HepG2 (cell line): ENCODE data around the gene MBD4. TPM values are rescaled to one million over a fixed set of nuclear protein-coding genes. Genes with fewer than 3 reads are reported as not detected.
"Not testable (repeated sequence)": the region's sequence is repeated elsewhere in the genome, so short reads cannot be mapped to it uniquely, and the experiment has no call there.

ENCODE experiments used
- ATAC-seq: fragments of 200-7000 bp; cut with Tn5 transposase; 3 replicates; pipeline ENCODE4 v1.9.1; 2020; ENCODE audit warnings: mild to moderate bottlenecking, moderate library complexity
- BruUV-seq: library from RNA; stranded (reverse); fragments of 400-500 nt; replicated peaks from 2 replicates; lab custom pipeline; 2021; lab: Mats Ljungman, UMichigan
- CTCF ChIA-PET: fragments of 300-600 bp; formaldehyde crosslinking; extraction: SDS; loops from one replicate; lab custom pipeline; 2021; ENCODE audit warnings: low total read pairs, inconsistent platforms, low intra/inter-chr PET ratio; lab: Yijun Ruan, JAX
- POLR2A ChIA-PET: fragments of 350-600 bp; sonication (Branson Sonifier 250); formaldehyde crosslinking; loops from one replicate; lab custom pipeline; 2020; ENCODE audit warnings: antibody characterized with exemption, inconsistent platforms; lab: Yijun Ruan, JAX
- DNase-seq: peaks from one replicate; pipeline ENCODE4 v3.0.0-alpha.2; 2015; ENCODE audit warnings: low spot score
- FAIRE-seq: peaks from 3 replicates; lab custom pipeline; 2011; peaks lifted over from hg19 to GRCh38; lab: Jason Lieb, UNC
- H2AFZ ChIP-seq: one replicate; pipeline ENCODE4 v1.6.1; 2011; ENCODE audit warnings: low read length, inconsistent platforms
- H3K27ac ChIP-seq: fragments of 300-600 bp; 3 replicates; pipeline ENCODE4 v1.8.0; 2011; ENCODE audit warnings: mixed run types, mild to moderate bottlenecking, mixed read lengths, low read length, inconsistent platforms; ENCODE audit not compliant: insufficient read depth; ENCODE audit errors: extremely low read length
- H3K27me3 ChIP-seq, 2 experiments: fragments of 200-600 bp in 1 of 2; 2 replicates in 1 of 2; 3 replicates in 1 of 2; pipeline versions ENCODE4 v1.6.0 to v1.8.0; 2011; ENCODE audit warnings: low read length in 2 of 2, mild to moderate bottlenecking in 2 of 2, moderate library complexity in 2 of 2, inconsistent platforms in 1 of 2; ENCODE audit not compliant: insufficient read depth in 2 of 2, control insufficient read depth in 1 of 2
- H3K36me3 ChIP-seq, 2 experiments: fragments of 200-600 bp in 1 of 2; replicated peaks in 1 of 2; 2 replicates in 1 of 2; 3 replicates in 1 of 2; pipeline versions ENCODE4 v1.5.1 to v1.8.0; 2011; ENCODE audit warnings: low read length in 2 of 2, inconsistent platforms in 1 of 2; ENCODE audit not compliant: insufficient read depth in 2 of 2, control insufficient read depth in 1 of 2
- H3K4me1 ChIP-seq: 2 replicates; pipeline ENCODE4 v1.5.1; 2012; ENCODE audit warnings: low read length, inconsistent platforms; ENCODE audit not compliant: insufficient read depth
- H3K4me2 ChIP-seq: 2 replicates; pipeline ENCODE4 v1.6.0; 2011; ENCODE audit warnings: low read depth, low read length, inconsistent platforms
- H3K4me3 ChIP-seq, 3 experiments: fragments of 200-600 bp in 1 of 3; sonication (generic), shearing (Covaris generic) in 1 of 3; replicated peaks in 1 of 3; 2 replicates each; pipeline ENCODE4 v1.5.1; 2011 to 2016; ENCODE audit warnings: low read length in 3 of 3, inconsistent platforms in 2 of 3, low read depth in 2 of 3, mild to moderate bottlenecking in 2 of 3, control low read depth in 1 of 3, mixed read lengths in 1 of 3; ENCODE audit not compliant: insufficient read depth in 1 of 3
- H3K79me2 ChIP-seq: one replicate; pipeline ENCODE4 v1.6.1; 2011; ENCODE audit warnings: low read length, inconsistent platforms; ENCODE audit not compliant: insufficient read depth
- H3K9ac ChIP-seq: 2 replicates; pipeline ENCODE4 v1.6.0; 2011; ENCODE audit warnings: mild to moderate bottlenecking, low read depth, low read length, inconsistent platforms; ENCODE audit not compliant: insufficient read depth
- H3K9me3 ChIP-seq: 2 replicates; pipeline ENCODE4 v1.5.1; 2012; ENCODE audit warnings: mild to moderate bottlenecking, low read length
- H4K20me1 ChIP-seq: 2 replicates; pipeline ENCODE4 v1.6.0; 2011; ENCODE audit warnings: inconsistent platforms, mild to moderate bottlenecking, low read length, moderate library complexity; ENCODE audit not compliant: insufficient read depth
- ARNT2 ChIP-seq: sonication (generic); formaldehyde crosslinking; IDR thresholded peaks from 2 replicates; pipeline ENCODE4 v1.8.0; 2022; ENCODE audit warnings: mild to moderate bottlenecking, low read depth, missing genetic modification reagents, moderate library complexity
- MAFF ChIP-seq: IDR thresholded peaks from 2 replicates; pipeline ENCODE4 v1.6.1; 2011; ENCODE audit warnings: low read depth, low read length, improper control_type of control experiment
- NFIB ChIP-seq: sonication (generic); formaldehyde crosslinking; IDR thresholded peaks from 2 replicates; pipeline ENCODE4 v1.9.0; 2021; ENCODE audit warnings: missing genetic modification reagents, mild to moderate bottlenecking, borderline replicate concordance
- ZNF446 ChIP-seq: sonication (generic); formaldehyde crosslinking; IDR thresholded peaks from 2 replicates; pipeline ENCODE4 v1.5.0; 2020; ENCODE audit warnings: mild to moderate bottlenecking, missing genetic modification reagents
- WGBS: methylation state at CpG from one replicate; pipeline ENCODE4 v1.1.6; 2017; ENCODE audit warnings: low lambda C conversion rate; 5-methylcytosine and 5-hydroxymethylcytosine counted together
- in situ Hi-C: cut with HindIII; loops from 2 replicates; pipeline ENCODE4 v1.10.0; 2017; ENCODE audit warnings: low pct_unique_long_range_greater_than_20kb; ENCODE audit not compliant: extremely low pct_ligation_motif_present
- intact Hi-C: fragments of 100-400 bp; cut with micrococcal nuclease; formaldehyde crosslinking; loops from one replicate; pipeline ENCODE4 v1.10.0; 2022; ENCODE audit not compliant: unreplicated experiment
- polyA plus RNA-seq, 8 experiments: library from polyadenylated mRNA; depleted of rRNA in 3 of 8; stranded (reverse) in 7 of 8; unstranded in 1 of 8; fragments of >200 nt; fragmentation: Illumina TruSeq in 4 of 8; extraction: Trizol in 4 of 8; gene quantifications; 2 replicates each; pipeline versions ENCODE4 v1.2.1 to v1.2.3, GENCODE V29; 2011 to 2016; ENCODE audit warnings: low read depth in 4 of 8, missing spikeins in 1 of 8, mixed read lengths in 1 of 8; ENCODE audit not compliant: insufficient read depth in 1 of 8
- total RNA-seq, 5 experiments: library from RNA; depleted of rRNA; stranded (reverse); fragments of >200 nt; fragmentation: Illumina TruSeq; extraction: Trizol; gene quantifications; 2 replicates each; pipeline ENCODE4 v1.2.3, GENCODE V29; 2016; ENCODE audit warnings: low read depth in 1 of 5

The MBD4 gene
- total and polyA plus RNA-seq, 2 of the 13 experiments (the other 11 are each of a cell fraction or from before 2014, with no cell fraction given) = 14.9 to 25.3 TPM

- CTCF ChIA-PET, FAIRE-seq, intact Hi-C loops, ATAC-seq, H3K9ac ChIP-seq, H3K79me2 ChIP-seq, H3K4me1 ChIP-seq, H3K27ac ChIP-seq, in situ Hi-C loops, H3K4me3 ChIP-seq, POLR2A ChIA-PET, H3K9me3 ChIP-seq, DNase-seq, H4K20me1 ChIP-seq, H2AFZ ChIP-seq, H3K27me3 ChIP-seq, BruUV-seq, H3K4me2 ChIP-seq: not testable (repeated sequence)
- WGBS = 95% methylated on average over 6 of the region's 6 CpGs
- H3K36me3 ChIP-seq = peaks cover 0 to 14% of the 10 kb centered on the region in 2 experiments; a peak in 3 of 5 replicates
Measured at GRCh38 chr3:129485146-129485545, 45.4 kb upstream of the MBD4 start.

DNA sequence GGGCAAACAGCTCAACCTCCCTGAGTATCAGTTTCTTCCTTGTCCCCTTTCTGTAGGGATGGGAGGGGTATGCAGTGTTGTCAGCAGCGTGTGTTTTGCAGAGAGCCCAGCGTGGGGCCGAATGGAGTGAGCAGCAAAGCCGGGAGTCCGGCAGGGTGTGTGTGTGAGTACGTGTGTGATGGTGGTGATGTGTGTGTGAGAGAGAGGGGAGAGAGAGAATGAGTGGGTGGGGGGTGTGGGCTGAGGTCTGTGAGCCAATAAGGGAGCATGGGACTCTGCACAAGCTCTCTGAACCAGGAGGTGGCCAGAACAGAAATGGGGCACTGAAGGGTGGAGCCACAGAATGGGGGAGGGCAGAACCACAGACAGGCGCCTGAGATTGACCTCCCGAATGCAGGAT is 44.1 kb upstream of the MBD4 start:
- no TSS peak for BruUV-seq

More for the DNA sequence above, 44.1 kb upstream of the MBD4 start:
- ChIA-PET CTCF (no interaction called here), POLR2A (no interaction called here)
- Histone ChIP-seq H3K4me1 (no peaks in the 10 kb centered on the region), H3K79me2 (no peaks in the 10 kb centered on the region), H3K4me3 (no peak overlapping the region), H3K4me2 (no peak overlapping the region), H3K36me3 (peaks cover 5 to 23% of the 10 kb centered on the region in 2 experiments; a peak in 3 of 5 replicates), H3K9ac (no peak overlapping the region), H3K27me3 (no peaks in the 10 kb centered on the region), H2AFZ (no peak overlapping the region), H3K9me3 (no peaks in the 10 kb centered on the region), H4K20me1 (no peaks in the 10 kb centered on the region), H3K27ac (no peak overlapping the region)
- DNase-seq (no peak), ATAC-seq (no peak), FAIRE-seq (no peak)
- in situ Hi-C loops = no loop called here
- WGBS = 91% methylated on average over 8 of the region's 8 CpGs
- TF ChIP-seq NFIB (no peak), MAFF (no peak), ARNT2 (CRISPR knock-in tag) (no peak), ZNF446 (CRISPR knock-in tag) (no peak)
- TF ChIP-seq, all 625 proteins: peak for 0
- intact Hi-C loops = no loop called here
